H1 (cell line): ENCODE data around the gene LPAR6.

Source experiments
- BRCA1 ChIP-seq: IDR thresholded peaks from 2 replicates; pipeline ENCODE4 v1.6.1; 2012; ENCODE audit warnings: low read depth, low read length, improper control_type of control experiment
- CTCF ChIP-seq, 3 experiments: IDR thresholded peaks; 1 replicate in 2 of 3; 2 replicates in 1 of 3; pipeline versions ENCODE4 v1.5.1 to v1.6.1; 2011; ENCODE audit warnings: low read length in 3 of 3, mild to moderate bottlenecking in 3 of 3, inconsistent platforms in 2 of 3, low read depth in 1 of 3, moderate library complexity in 1 of 3; ENCODE audit not compliant: insufficient read depth in 1 of 3; ENCODE audit errors: control extremely low read depth in 1 of 3
- EZH2 ChIP-seq: fragments of 200-600 bp; sonication (generic); IDR thresholded peaks from 2 replicates; pipeline ENCODE4 v1.7.1; 2012; ENCODE audit warnings: low read depth, mild to moderate bottlenecking, moderate library complexity, low read length, inconsistent platforms; ENCODE audit not compliant: severe bottlenecking
- POLR2AphosphoS5 ChIP-seq: IDR thresholded peaks from 2 replicates; pipeline ENCODE4 v1.6.1; 2011; ENCODE audit warnings: low read depth, low read length
- RFX5 ChIP-seq: IDR thresholded peaks from 2 replicates; pipeline ENCODE4 v1.6.1; 2011; ENCODE audit warnings: low read depth, low read length, improper control_type of control experiment, borderline replicate concordance
- TCF12 ChIP-seq: IDR thresholded peaks from 2 replicates; pipeline ENCODE4 v1.6.1; 2011; ENCODE audit warnings: low read depth, mild to moderate bottlenecking, low read length
- USF2 ChIP-seq: IDR thresholded peaks from 2 replicates; pipeline ENCODE4 v1.6.1; 2011; ENCODE audit warnings: low read length, improper control_type of control experiment

- no peak for TF ChIP-seq EZH2
- TF ChIP-seq CTCF (IDR thresholded peaks at IDR 0.05; ENCODE audit: control extremely low read depth in 1 of 3, insufficient read depth in 1 of 3, low read depth in 1 of 3, low read length in 3 of 3), result no peak
- TF ChIP-seq RFX5, result no peak
- TF ChIP-seq POLR2AphosphoS5, result no peak
- TF ChIP-seq TCF12, result no peak
- TF ChIP-seq USF2, result no peak
- no peak for TF ChIP-seq BRCA1
Measured at GRCh38 chr13:48410199-48410598, 2.7 kb downstream of the LPAR6 start.
